ENCODE measurements around the gene VGLL4. TPM values are rescaled to one million over a fixed set of nuclear protein-coding genes. Genes with fewer than 3 reads are reported as not detected.

The VGLL4 gene
- total and polyA plus RNA-seq, 2 of the 4 experiments (the other 2 are of a cell fraction): 26.2 to 35.4 TPM

- Histone ChIP-seq H2BK5ac (ENCODE audit: low read depth, low read length, poor library complexity, severe bottlenecking) (peak overlapping the region; percentile 44), H4K91ac (ENCODE audit: insufficient read depth, low read depth, low read length) (peak overlapping the region; percentile 65; the same call in 1 of the 2 replicates), H2AK5ac (ENCODE audit: low read depth, low read length) (peak overlapping the region; percentile 81), H4K8ac (ENCODE audit: low read depth in 2 of 2, low read length in 2 of 2) (peak overlapping the region in 1 of 2 experiments; percentile 24; a peak in 2 of 4 replicates), H3K9me3 (ENCODE audit: control insufficient read depth, insufficient read depth, low read length) (no peaks in the 10 kb centered on the region), H3K56ac (ENCODE audit: extremely low read depth, insufficient read depth, low read length) (no peak overlapping the region), H3K27me3 (ENCODE audit: control insufficient read depth, insufficient read depth, low read length) (no peaks in the 10 kb centered on the region), H3K4me3 (ENCODE audit: insufficient read depth, low read depth, low read length) (no peak overlapping the region), H2AFZ (replicated peaks; ENCODE audit: low read length, poor library complexity) (no peak overlapping the region), H4K20me1 (ENCODE audit: insufficient read depth, low read length) (peaks cover 17% of the 10 kb centered on the region), H4K5ac (ENCODE audit: low read depth, low read length) (peak overlapping the region; percentile 32; the same call in 1 of the 2 replicates), H2AK9ac (replicated peaks; ENCODE audit: low read depth, low read length, poor library complexity) (no peak overlapping the region), H3K23ac (ENCODE audit: low read depth, low read length) (no peak overlapping the region), H3K14ac (replicated peaks; ENCODE audit: low read depth, low read length) (peak overlapping the region; percentile 1), H3K18ac (ENCODE audit: low read depth, low read length) (peak overlapping the region; percentile 2; the same call in 1 of the 2 replicates), H2BK15ac (ENCODE audit: low read depth, low read length) (peak overlapping the region; percentile 37; the same call in 2 of the 3 replicates), H3K36me3 (ENCODE audit: control insufficient read depth, insufficient read depth, low read length) (peaks cover 7% of the 10 kb centered on the region; the same call in 1 of the 2 replicates), H3K4me1 (ENCODE audit: control insufficient read depth, insufficient read depth, low read length) (peaks cover 17% of the 10 kb centered on the region), H2BK120ac (ENCODE audit: low read depth, low read length) (peak overlapping the region; percentile 44; the same call in 1 of the 2 replicates), H3K4me2 (ENCODE audit: low read depth, low read length) (no peak overlapping the region), H3K9ac (ENCODE audit: low read depth, low read length) (no peak overlapping the region), H3K27ac (ENCODE audit: insufficient read depth, low read length) (0 out of 2 replicates have a peak overlapping the region, but pooled peaks have one; percentile 3), H3K9me1 (ENCODE audit: insufficient read depth, low read length) (peaks cover 22% of the 10 kb centered on the region), H3K79me1 (ENCODE audit: low read depth in 1 of 2, low read length in 2 of 2) (peaks cover 13 to 69% of the 10 kb centered on the region in 2 experiments; a peak in 3 of 4 replicates), H2BK20ac (ENCODE audit: low read depth, low read length) (0 out of 2 replicates have a peak overlapping the region, but pooled peaks have one; percentile 8), H3K4ac (ENCODE audit: low read depth, low read length) (peak overlapping the region; percentile 20)
- ChIA-PET CTCF (no interaction called here), POLR2A (ENCODE audit: unreplicated experiment) (no interaction called here)
- no peak for ATAC-seq (ENCODE audit: low read depth)
- dilution Hi-C loops (cut with HindIII; ENCODE audit: low sequenced_read_pairs, unreplicated experiment): no loop called here
- no TSS peak for BruUV-seq (replicated peaks)
- in situ Hi-C loops (cut with MboI; ENCODE audit: low sequenced_read_pairs): no loop called here
- no peak for DNase-seq
- TF ChIP-seq POLR2A (IDR thresholded peaks at IDR 0.05; ENCODE audit: low read depth, low read length): no peak
- no peak for TF ChIP-seq ELK1 (IDR thresholded peaks at IDR 0.05; ENCODE audit: borderline replicate concordance, low read depth, low read length)
- no peak for TF ChIP-seq CEBPB (IDR thresholded peaks at IDR 0.05; ENCODE audit: low read depth, low read length)
- TF ChIP-seq NFE2L2 (IDR thresholded peaks at IDR 0.05; ENCODE audit: low read depth, low read length): no peak
- TF ChIP-seq, protein P1, sequence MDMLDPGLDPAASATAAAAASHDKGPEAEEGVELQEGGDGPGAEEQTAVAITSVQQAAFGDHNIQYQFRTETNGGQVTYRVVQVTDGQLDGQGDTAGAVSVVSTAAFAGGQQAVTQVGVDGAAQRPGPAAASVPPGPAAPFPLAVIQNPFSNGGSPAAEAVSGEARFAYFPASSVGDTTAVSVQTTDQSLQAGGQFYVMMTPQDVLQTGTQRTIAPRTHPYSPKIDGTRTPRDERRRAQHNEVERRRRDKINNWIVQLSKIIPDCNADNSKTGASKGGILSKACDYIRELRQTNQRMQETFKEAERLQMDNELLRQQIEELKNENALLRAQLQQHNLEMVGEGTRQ (IDR thresholded peaks at IDR 0.05; ENCODE audit: low read depth, low read length): no peak
- TF ChIP-seq FOS (IDR thresholded peaks at IDR 0.05; ENCODE audit: low read depth, low read length): no peak
- no CpG with 5 or more reads among the region's 9 CpGs for WGBS, 2 experiments (ENCODE audit: extremely low coverage in 2 of 2, insufficient read length in 1 of 2)
- intact Hi-C loops (cut with micrococcal nuclease): loop anchor here (5.0 kb wide), 1 partner anchor 167 kb away; no protein-coding TSS in a partner anchor
These were observed 94.1 kb downstream of the VGLL4 start for GRCh38 chr3:11549580-11550140.

Measured in IMR-90 (cell line).